ENCODE results near the gene PRKN.

The PRKN gene

GRCh38 chr6:161635975-161636374, 1091.6 kb downstream of the PRKN start:
- no peak for TF ChIP-seq CTCF (IDR thresholded peaks at IDR 0.05; ENCODE audit: borderline replicate concordance, control extremely low read depth, extremely low read depth, insufficient read depth, missing control alignments)
- DNase-seq (ENCODE audit: low spot score) = no peak
- in situ Hi-C loops (cut with MboI; ENCODE audit: low sequenced_read_pairs, unreplicated experiment) = no loop called here

GRCh38 chr6:161634916-161635315, 1092.7 kb downstream of the PRKN start:
- no peak for DNase-seq (ENCODE audit: low spot score)
- in situ Hi-C loops (cut with MboI; ENCODE audit: low sequenced_read_pairs, unreplicated experiment) = no loop called here
- TF ChIP-seq CTCF (IDR thresholded peaks at IDR 0.05; ENCODE audit: borderline replicate concordance, control extremely low read depth, extremely low read depth, insufficient read depth, missing control alignments) = no peak

GRCh38 chr6:161631676-161632194, 1095.8 kb downstream of the PRKN start:
- no peak for DNase-seq (ENCODE audit: low spot score)
- no peak for TF ChIP-seq CTCF (IDR thresholded peaks at IDR 0.05; ENCODE audit: borderline replicate concordance, control extremely low read depth, extremely low read depth, insufficient read depth, missing control alignments)
- in situ Hi-C loops (cut with MboI; ENCODE audit: low sequenced_read_pairs, unreplicated experiment) = no loop called here

- in situ Hi-C loops (cut with MboI; ENCODE audit: low sequenced_read_pairs, unreplicated experiment) = no loop called here
- DNase-seq (ENCODE audit: low spot score) = no peak
- TF ChIP-seq CTCF (IDR thresholded peaks at IDR 0.05; ENCODE audit: borderline replicate concordance, control extremely low read depth, extremely low read depth, insufficient read depth, missing control alignments) = no peak
Observed at GRCh38 chr6:161630674-161631073, 1096.9 kb downstream of the PRKN start.

- no peak for DNase-seq (ENCODE audit: low spot score)
- no peak for TF ChIP-seq CTCF (IDR thresholded peaks at IDR 0.05; ENCODE audit: borderline replicate concordance, control extremely low read depth, extremely low read depth, insufficient read depth, missing control alignments)
- in situ Hi-C loops (cut with MboI; ENCODE audit: low sequenced_read_pairs, unreplicated experiment) = no loop called here
Observed at GRCh38 chr6:161626132-161626676, 1101.4 kb downstream of the PRKN start.

GRCh38 chr6:161624111-161624510, 1103.5 kb downstream of the PRKN start:
- no peak for TF ChIP-seq CTCF (IDR thresholded peaks at IDR 0.05; ENCODE audit: borderline replicate concordance, control extremely low read depth, extremely low read depth, insufficient read depth, missing control alignments)
- DNase-seq (ENCODE audit: low spot score) = no peak
- in situ Hi-C loops (cut with MboI; ENCODE audit: low sequenced_read_pairs, unreplicated experiment) = no loop called here

Data from GM13976 (cell line).